Neural progenitor cell (in vitro differentiated cells): ENCODE results near the gene RGS14.

ENCODE experiments used
- CTCF ChIP-seq: fragments of 200-600 bp; sonication (generic); IDR thresholded peaks from 2 replicates; pipeline ENCODE4 v1.5.1; 2017; ENCODE audit warnings: antibody characterized with exemption, mild to moderate bottlenecking
- EZH2phosphoT487 ChIP-seq: fragments of 200-600 bp; sonication (generic); IDR thresholded peaks from 2 replicates; pipeline ENCODE4 v1.6.1; 2017; ENCODE audit warnings: antibody characterized with exemption

GRCh38 chr5:177320879-177321278 is 36.8 kb upstream of the RGS14 start:
- TF ChIP-seq EZH2phosphoT487 (no peak), CTCF (no peak)
